ENCODE results near the gene GRIK4. TPM values are rescaled to one million over a fixed set of nuclear protein-coding genes. Genes with fewer than 3 reads are reported as not detected.

The GRIK4 gene
- polyA plus RNA-seq, 1 experiment, result 0.55 TPM

GRCh38 chr11:120814531-120815318 lies 303.2 kb downstream of the GRIK4 start:
- H3K27ac ChIP-seq (ENCODE audit: low read depth, low read length), result no peak overlapping the region
- no peak overlapping the region for H3K4me3 ChIP-seq (ENCODE audit: low read depth, low read length)
- ChIA-PET CTCF (no interaction called here), POLR2A (no interaction called here)
- TF ChIP-seq CTCF (IDR thresholded peaks at IDR 0.05; ENCODE audit: low read depth, low read length), result no peak
- DNase-seq (ENCODE audit: low read depth, low spot score), result no peak
- peaks cover 30% of the 10 kb centered on the region for H3K27me3 ChIP-seq (ENCODE audit: control insufficient read depth, insufficient read depth, low read length)
- no peaks in the 10 kb centered on the region for H3K9me3 ChIP-seq (ENCODE audit: control insufficient read depth, insufficient read depth, low read length)

DNA sequence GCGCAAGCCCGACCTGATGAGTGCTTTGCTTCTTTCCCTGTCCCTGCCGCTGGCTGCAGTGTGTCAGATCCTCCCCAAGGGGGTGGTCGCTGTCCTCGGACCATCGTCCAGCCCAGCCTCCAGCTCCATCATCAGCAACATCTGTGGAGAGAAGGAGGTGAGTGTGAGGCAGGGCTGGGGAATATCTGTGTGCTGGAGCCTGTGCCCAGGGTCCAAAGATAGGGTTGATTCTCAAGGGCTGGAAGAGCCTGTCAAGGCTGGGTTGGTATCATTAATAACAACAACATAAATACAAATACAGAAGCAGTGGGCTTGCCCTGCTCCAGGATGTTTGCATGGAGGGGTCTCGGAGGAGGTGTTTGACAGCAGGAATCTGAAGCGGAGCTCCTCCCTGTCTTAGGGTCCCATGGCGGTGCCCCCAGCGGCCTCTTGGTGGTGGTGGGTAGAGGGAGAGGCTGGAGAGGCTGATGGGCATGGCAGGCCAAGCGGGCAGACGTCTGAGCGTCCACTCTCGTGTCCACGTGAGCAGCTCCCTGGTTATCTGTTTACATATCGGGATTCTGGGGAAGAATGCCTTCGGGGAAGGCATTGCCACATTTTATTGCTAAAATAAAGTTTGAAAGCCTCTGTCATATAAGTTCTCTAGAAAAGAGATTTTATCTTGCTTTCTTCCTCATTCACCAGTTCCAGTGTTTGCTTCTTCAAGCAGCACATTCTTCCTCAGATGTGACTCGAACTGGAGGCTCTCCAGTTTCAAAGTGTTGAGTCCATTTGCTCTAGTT lies 304.0 kb downstream of the GRIK4 start:
- ChIA-PET POLR2A (no interaction called here), CTCF (no interaction called here)
- H3K4me3 ChIP-seq (ENCODE audit: low read depth, low read length), result no peak overlapping the region
- no peaks in the 10 kb centered on the region for H3K9me3 ChIP-seq (ENCODE audit: control insufficient read depth, insufficient read depth, low read length)
- no peak for TF ChIP-seq CTCF (IDR thresholded peaks at IDR 0.05; ENCODE audit: low read depth, low read length)
- peaks cover 34% of the 10 kb centered on the region for H3K27me3 ChIP-seq (ENCODE audit: control insufficient read depth, insufficient read depth, low read length)
- no peak overlapping the region for H3K27ac ChIP-seq (ENCODE audit: low read depth, low read length)
- no peak for DNase-seq (ENCODE audit: low read depth, low spot score)

DNA sequence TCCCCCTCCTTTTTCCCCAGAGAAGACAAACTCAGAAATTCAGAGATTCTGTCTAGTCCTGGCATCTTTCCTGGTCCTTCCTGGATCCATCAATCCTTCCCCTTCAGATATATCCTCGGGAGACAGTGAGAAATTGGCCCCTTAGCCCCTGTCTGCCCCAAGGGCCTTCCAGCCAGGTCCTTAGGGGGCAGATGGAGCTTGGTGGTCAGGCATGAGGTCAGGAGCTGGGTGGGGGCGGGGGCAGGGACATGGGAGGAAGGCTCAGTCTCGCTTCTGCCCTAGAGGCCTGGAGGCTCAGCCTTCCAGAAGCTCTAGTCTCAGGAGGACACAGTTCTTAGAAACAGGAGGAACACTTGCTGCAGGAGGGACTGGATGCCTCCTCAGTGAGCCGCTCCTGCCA lies 304.6 kb downstream of the GRIK4 start:
- peaks cover 34% of the 10 kb centered on the region for H3K27me3 ChIP-seq (ENCODE audit: control insufficient read depth, insufficient read depth, low read length)
- DNase-seq (ENCODE audit: low read depth, low spot score), result no peak
- H3K4me3 ChIP-seq (ENCODE audit: low read depth, low read length), result no peak overlapping the region
- TF ChIP-seq CTCF (IDR thresholded peaks at IDR 0.05; ENCODE audit: low read depth, low read length), result no peak
- CTCF ChIA-PET, result no interaction called here
- H3K9me3 ChIP-seq (ENCODE audit: control insufficient read depth, insufficient read depth, low read length), result no peaks in the 10 kb centered on the region
- POLR2A ChIA-PET, result no interaction called here
- H3K27ac ChIP-seq (ENCODE audit: low read depth, low read length), result no peak overlapping the region

DNA sequence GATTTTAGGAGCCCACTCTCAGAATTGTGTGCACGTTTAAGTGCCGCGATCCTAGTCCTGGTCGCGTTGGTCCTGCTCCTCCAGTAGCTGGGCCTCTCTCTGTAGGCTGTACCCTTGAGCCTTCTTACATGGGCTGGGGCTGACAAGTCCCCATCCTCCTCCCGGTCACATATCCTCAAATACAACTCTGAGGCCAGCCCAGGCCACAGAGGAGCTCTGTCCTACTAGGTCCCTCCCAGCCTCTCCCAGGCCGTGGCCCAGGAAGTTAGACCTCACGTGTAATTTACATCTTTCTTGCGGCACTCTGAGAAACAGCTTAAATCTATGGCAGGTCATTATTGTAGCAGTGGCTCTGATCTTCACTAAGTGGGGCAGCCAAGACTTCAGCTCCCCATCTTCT lies 305.2 kb downstream of the GRIK4 start:
- TF ChIP-seq CTCF (IDR thresholded peaks at IDR 0.05; ENCODE audit: low read depth, low read length), result no peak
- CTCF ChIA-PET, result no interaction called here
- no peak overlapping the region for H3K27ac ChIP-seq (ENCODE audit: low read depth, low read length)

GRCh38 chr11:120817158-120817557 lies 305.6 kb downstream of the GRIK4 start:
- Histone ChIP-seq H3K27me3 (ENCODE audit: control insufficient read depth, insufficient read depth, low read length) (peaks cover 34% of the 10 kb centered on the region), H3K9me3 (ENCODE audit: control insufficient read depth, insufficient read depth, low read length) (no peaks in the 10 kb centered on the region), H3K27ac (ENCODE audit: low read depth, low read length) (no peak overlapping the region), H3K4me3 (ENCODE audit: low read depth, low read length) (no peak overlapping the region)
- no peak for TF ChIP-seq CTCF (IDR thresholded peaks at IDR 0.05; ENCODE audit: low read depth, low read length)
- no peak for DNase-seq (ENCODE audit: low read depth, low spot score)
- POLR2A ChIA-PET, result no interaction called here
- CTCF ChIA-PET, result no interaction called here

More for the DNA sequence above, 305.2 kb downstream of the GRIK4 start:
- H3K9me3 ChIP-seq (ENCODE audit: control insufficient read depth, insufficient read depth, low read length), result no peaks in the 10 kb centered on the region
- no peak for DNase-seq (ENCODE audit: low read depth, low spot score)
- peaks cover 34% of the 10 kb centered on the region for H3K27me3 ChIP-seq (ENCODE audit: control insufficient read depth, insufficient read depth, low read length)
- no peak overlapping the region for H3K4me3 ChIP-seq (ENCODE audit: low read depth, low read length)
- POLR2A ChIA-PET, result no interaction called here

Data from AG04450 (cell line).